ENCODE results near the gene ZSWIM6.

ZSWIM6 gene

GRCh38 chr5:61450493-61451279 is 118.6 kb downstream of the ZSWIM6 start:
- no peak for DNase-seq

- DNase-seq, result no peak
Measured at GRCh38 chr5:61455179-61456006, 123.3 kb downstream of the ZSWIM6 start.

- no peak for DNase-seq
Measured at GRCh38 chr5:61460471-61460870, 128.4 kb downstream of the ZSWIM6 start.

GRCh38 chr5:61461417-61461816 is 129.4 kb downstream of the ZSWIM6 start:
- DNase-seq, result no peak

GRCh38 chr5:61461926-61462325 is 129.9 kb downstream of the ZSWIM6 start:
- no peak for DNase-seq

GRCh38 chr5:61463596-61463995 is 131.5 kb downstream of the ZSWIM6 start:
- no peak for DNase-seq

GRCh38 chr5:61464512-61464911 is 132.5 kb downstream of the ZSWIM6 start:
- no peak for DNase-seq

GRCh38 chr5:61465066-61465465 is 133.0 kb downstream of the ZSWIM6 start:
- DNase-seq, result no peak

GRCh38 chr5:61465496-61465895 is 133.4 kb downstream of the ZSWIM6 start:
- DNase-seq, result no peak

GRCh38 chr5:61466017-61466416 is 134.0 kb downstream of the ZSWIM6 start:
- DNase-seq, result no peak

- no peak for DNase-seq
Measured at GRCh38 chr5:61467766-61468482, 135.9 kb downstream of the ZSWIM6 start.

- DNase-seq, result no peak
Measured at GRCh38 chr5:61468483-61468865, 136.4 kb downstream of the ZSWIM6 start.

GRCh38 chr5:61471352-61471751 is 139.3 kb downstream of the ZSWIM6 start:
- DNase-seq, result no peak

- DNase-seq, result no peak
Measured at GRCh38 chr5:61472172-61472958, 140.3 kb downstream of the ZSWIM6 start.

- DNase-seq, result no peak
Measured at GRCh38 chr5:61474746-61475145, 142.7 kb downstream of the ZSWIM6 start.

- no peak for DNase-seq
Measured at GRCh38 chr5:61477788-61478187, 145.7 kb downstream of the ZSWIM6 start.

- DNase-seq, result no peak
Measured at GRCh38 chr5:61479850-61480614, 148.0 kb downstream of the ZSWIM6 start.

- peak; percentile 7 for DNase-seq
Measured at GRCh38 chr5:61482980-61483379, 150.9 kb downstream of the ZSWIM6 start.

GRCh38 chr5:61486476-61486875 is 154.4 kb downstream of the ZSWIM6 start:
- DNase-seq, result peak; percentile 11

- no peak for DNase-seq
Measured at GRCh38 chr5:61489574-61489973, 157.5 kb downstream of the ZSWIM6 start.

GRCh38 chr5:61491861-61492260 is 159.8 kb downstream of the ZSWIM6 start:
- no peak for DNase-seq

- DNase-seq, result no peak
Measured at GRCh38 chr5:61493973-61494372, 161.9 kb downstream of the ZSWIM6 start.
